Subcutaneous abdominal adipose tissue (tissue), 5 donors: ENCODE results near the gene RALGAPA1.
"Not testable (repeated sequence)": the region's sequence is repeated elsewhere in the genome, so short reads cannot be mapped to it uniquely, and the experiment has no call there.

Experiments
- H3K27ac ChIP-seq: one replicate; pipeline ENCODE4 v1.7.0; 2013; ENCODE audit warnings: low read depth, mild to moderate bottlenecking, inconsistent platforms, low read length, moderate library complexity
- H3K27me3 ChIP-seq, 5 donors: one replicate each; pipeline ENCODE4 v1.7.0; 2013; ENCODE audit warnings: low read length in 5 of 5, inconsistent platforms in 1 of 5; ENCODE audit not compliant: control insufficient read depth in 5 of 5, insufficient read depth in 4 of 5
- H3K36me3 ChIP-seq, 5 donors: one replicate each; pipeline ENCODE4 v1.7.0; 2013; ENCODE audit warnings: low read length in 5 of 5; ENCODE audit not compliant: control insufficient read depth in 5 of 5, insufficient read depth in 5 of 5
- H3K4me1 ChIP-seq, 5 donors: one replicate each; pipeline ENCODE4 v1.7.0; 2013; ENCODE audit warnings: low read length in 5 of 5, mild to moderate bottlenecking in 3 of 5, moderate library complexity in 1 of 5; ENCODE audit not compliant: control insufficient read depth in 5 of 5, insufficient read depth in 5 of 5
- H3K4me3 ChIP-seq, 5 donors: one replicate each; pipeline ENCODE4 v1.7.0; 2013; ENCODE audit warnings: low read length in 5 of 5, low read depth in 1 of 5
- H3K9ac ChIP-seq, 5 donors: one replicate each; pipeline ENCODE4 v1.7.0; 2013; ENCODE audit warnings: low read length in 5 of 5, mild to moderate bottlenecking in 4 of 5, moderate library complexity in 3 of 5
- H3K9me3 ChIP-seq, 5 donors: one replicate each; pipeline ENCODE4 v1.7.0; 2013; ENCODE audit warnings: low read length in 5 of 5; ENCODE audit not compliant: control insufficient read depth in 5 of 5
- donor health status: healthy.
- donor health status: healthy.
- donor health status: healthy.
- donor health status: healthy.
- donor health status: healthy.

Gene RALGAPA1

DNA sequence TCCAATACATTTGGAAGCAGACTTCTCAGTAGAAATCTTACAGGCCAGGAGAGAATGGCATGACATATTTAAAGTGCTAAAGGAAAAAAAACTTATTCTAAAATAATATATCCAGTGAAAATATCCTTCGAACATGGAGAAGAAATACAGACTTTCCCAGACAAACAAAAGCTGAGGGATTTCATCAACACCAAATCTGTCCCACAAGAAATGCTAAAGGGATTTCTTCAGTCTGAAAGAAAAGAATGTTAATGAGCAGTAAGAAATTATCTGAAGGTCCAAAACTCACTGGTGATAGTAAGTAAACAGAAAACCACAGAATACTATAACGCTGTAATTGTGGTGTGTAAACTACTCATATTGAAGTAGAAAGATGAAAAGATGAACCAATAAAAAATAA lies 171.2 kb downstream of the RALGAPA1 start:
- Histone ChIP-seq H3K36me3 (peaks cover 4 to 52% (median 30%) of the 10 kb centered on the region in 5 donors), H3K9me3 (peaks cover 0 to 4% (median 0%) of the 10 kb centered on the region in 5 donors), H3K4me3 (no peak overlapping the region), H3K27ac (no peak overlapping the region), H3K9ac (no peak overlapping the region), H3K27me3 (no peaks in the 10 kb centered on the region), H3K4me1 (no peaks in the 10 kb centered on the region)

DNA sequence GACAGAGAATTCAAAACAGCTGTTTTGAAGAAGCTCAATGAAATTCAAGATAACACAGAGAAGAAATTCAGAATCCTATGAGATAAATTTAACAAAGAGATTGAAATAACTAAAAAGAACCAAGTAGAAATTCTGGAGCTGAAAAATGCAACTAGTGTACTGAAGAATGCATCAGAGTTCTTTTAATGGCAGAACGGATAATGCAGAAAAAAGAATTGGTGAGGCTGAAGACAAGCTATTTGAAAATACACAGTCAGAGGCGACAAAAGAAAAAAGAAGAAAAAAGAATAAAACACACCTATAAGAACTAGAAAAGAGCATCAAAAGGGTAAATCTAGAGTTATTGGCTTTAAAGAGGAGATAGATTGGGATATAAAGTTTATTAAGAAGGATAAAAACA lies 171.8 kb downstream of the RALGAPA1 start:
- H3K36me3 ChIP-seq: peaks cover 4 to 48% (median 30%) of the 10 kb centered on the region in 5 donors
- no peak overlapping the region for H3K9ac ChIP-seq
- H3K27ac ChIP-seq: no peak overlapping the region
- no peaks in the 10 kb centered on the region for H3K27me3 ChIP-seq
- peaks cover 0 to 4% (median 0%) of the 10 kb centered on the region in 5 donors for H3K9me3 ChIP-seq
- no peaks in the 10 kb centered on the region for H3K4me1 ChIP-seq
- no peak overlapping the region for H3K4me3 ChIP-seq

DNA sequence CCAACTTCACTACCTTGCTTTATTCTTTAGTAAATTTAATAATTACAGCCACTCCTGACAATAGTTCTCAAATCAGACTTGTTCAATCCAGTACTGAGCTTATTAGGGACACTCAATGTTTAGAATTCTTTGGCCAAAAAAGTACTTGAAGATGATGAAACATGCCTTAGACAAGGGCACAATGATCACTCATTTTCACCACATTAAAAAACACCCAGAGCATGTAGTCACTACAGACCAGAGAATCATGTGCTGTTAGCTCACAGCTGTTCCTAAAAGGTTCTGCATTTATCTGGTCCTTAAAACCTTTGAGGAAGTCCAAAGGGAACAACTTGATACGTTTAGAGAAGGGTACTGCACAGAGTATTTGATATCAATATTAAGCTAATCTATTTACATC lies 176.4 kb downstream of the RALGAPA1 start:
- no peaks in the 10 kb centered on the region for H3K4me1 ChIP-seq
- H3K9ac ChIP-seq: no peak overlapping the region

DNA sequence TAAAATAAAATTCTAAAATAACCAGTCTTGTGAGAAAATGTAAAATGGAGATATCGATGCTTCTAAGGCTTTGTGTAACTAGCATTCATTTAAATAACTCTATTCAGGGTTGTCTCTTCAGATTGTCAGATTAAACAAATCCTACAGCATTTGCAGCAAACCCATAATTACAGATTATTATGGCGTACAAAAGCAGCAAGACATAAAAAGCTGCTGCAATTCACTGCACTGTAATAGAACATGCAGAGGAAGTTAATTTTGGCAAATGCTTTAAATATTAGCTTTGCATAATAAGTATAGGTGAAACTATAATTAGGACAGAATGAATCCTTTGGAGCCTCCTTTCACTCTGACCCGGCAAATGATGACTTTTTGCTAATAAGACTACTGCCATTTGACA lies 176.8 kb downstream of the RALGAPA1 start:
- Histone ChIP-seq H3K4me3 (no peak overlapping the region), H3K9me3 (no peaks in the 10 kb centered on the region), H3K36me3 (peaks cover 4 to 27% (median 19%) of the 10 kb centered on the region in 5 donors), H3K27ac (no peak overlapping the region), H3K9ac (no peak overlapping the region), H3K27me3 (no peaks in the 10 kb centered on the region), H3K4me1 (no peaks in the 10 kb centered on the region)

More for the DNA sequence above, 176.4 kb downstream of the RALGAPA1 start:
- Histone ChIP-seq H3K36me3 (peaks cover 4 to 31% (median 20%) of the 10 kb centered on the region in 5 donors), H3K9me3 (no peaks in the 10 kb centered on the region), H3K4me3 (no peak overlapping the region), H3K27me3 (no peaks in the 10 kb centered on the region), H3K27ac (no peak overlapping the region)

DNA sequence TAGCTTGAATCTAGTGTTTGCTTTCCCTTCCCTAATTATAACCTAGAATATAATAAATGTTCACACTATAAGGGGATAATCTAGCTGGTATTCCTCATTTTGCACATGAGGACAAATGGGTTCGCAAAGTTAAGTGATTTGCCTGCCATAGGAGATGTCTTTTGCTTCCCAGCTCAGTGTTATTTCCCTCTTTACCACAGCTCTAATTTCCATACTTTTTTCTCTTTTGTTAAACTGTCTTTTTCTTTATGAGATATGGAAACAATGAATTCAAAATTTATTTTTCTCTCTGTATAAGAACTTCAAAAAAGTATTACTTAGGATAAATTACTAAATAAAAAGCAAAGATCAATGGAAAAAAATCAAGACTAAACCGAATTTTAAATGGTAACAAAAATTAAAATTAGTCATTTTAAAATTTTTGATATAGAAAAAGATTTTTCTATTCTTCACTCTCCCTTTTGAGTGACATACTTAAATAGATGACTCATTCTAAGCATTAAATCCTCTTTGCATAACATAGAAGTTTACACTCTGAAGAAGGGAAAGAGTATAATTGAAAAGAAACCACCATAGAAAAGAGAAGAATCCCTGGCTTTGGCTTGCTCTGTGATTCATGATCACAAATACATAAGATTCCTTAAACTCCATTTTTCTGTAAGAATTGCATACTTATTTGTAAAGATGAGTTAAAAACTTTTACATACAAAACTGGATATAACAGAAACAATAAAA lies 177.9 kb downstream of the RALGAPA1 start:
- H3K9ac ChIP-seq: no peak overlapping the region
- no peak overlapping the region for H3K27ac ChIP-seq
- H3K9me3 ChIP-seq: no peaks in the 10 kb centered on the region
- H3K4me3 ChIP-seq: no peak overlapping the region
- peaks cover 4 to 27% (median 16%) of the 10 kb centered on the region in 5 donors for H3K36me3 ChIP-seq
- H3K4me1 ChIP-seq: no peaks in the 10 kb centered on the region
- H3K27me3 ChIP-seq: no peaks in the 10 kb centered on the region

DNA sequence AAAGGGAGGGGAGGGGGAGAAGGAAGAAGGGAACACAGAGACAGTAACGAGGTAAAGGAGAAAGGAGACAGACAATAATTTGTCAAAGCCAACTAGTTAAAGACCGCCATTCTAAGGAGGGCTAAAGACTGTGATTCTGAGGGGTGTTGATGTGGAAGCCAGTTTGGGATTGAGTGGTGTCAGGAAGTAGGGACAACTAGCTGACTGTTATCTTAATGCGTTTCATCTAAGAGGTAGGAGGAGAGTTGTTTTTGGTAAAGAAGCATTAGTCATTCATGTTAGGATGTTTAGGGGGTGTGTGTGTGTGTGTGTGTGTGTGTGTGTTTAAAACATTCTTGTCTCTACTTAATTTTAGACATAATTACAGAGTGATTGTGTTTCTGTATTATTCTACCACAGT lies 180.1 kb downstream of the RALGAPA1 start:
- Histone ChIP-seq H3K4me1 (no peaks in the 10 kb centered on the region), H3K27me3 (no peaks in the 10 kb centered on the region), H3K9me3 (no peaks in the 10 kb centered on the region), H3K36me3 (peaks cover 3 to 33% (median 14%) of the 10 kb centered on the region in 5 donors), H3K4me3 (no peak overlapping the region), H3K9ac (no peak overlapping the region), H3K27ac (no peak overlapping the region)

DNA sequence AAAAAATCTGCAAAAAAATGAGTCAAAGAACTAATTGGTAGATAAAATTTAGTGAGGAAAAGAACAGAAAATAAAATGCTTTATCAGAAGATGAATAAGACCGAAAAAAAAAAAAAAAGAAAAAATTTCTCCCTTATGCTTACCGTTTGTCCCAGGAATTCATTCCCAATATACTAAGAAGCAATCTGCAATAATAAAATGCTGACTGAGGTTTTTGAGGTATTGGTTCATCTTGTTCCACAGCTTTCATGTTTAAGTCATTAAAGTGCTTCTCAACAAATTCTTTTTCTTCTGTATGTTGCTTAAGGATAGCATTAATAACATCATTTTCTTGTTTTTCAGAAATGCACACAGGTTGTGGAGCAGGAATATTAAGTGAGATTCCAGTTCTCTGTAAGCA lies 182.1 kb downstream of the RALGAPA1 start:
- not testable (repeated sequence) for H3K4me3 ChIP-seq, H3K9ac ChIP-seq, H3K9me3 ChIP-seq, H3K27ac ChIP-seq, H3K27me3 ChIP-seq, H3K4me1 ChIP-seq
- H3K36me3 ChIP-seq: peaks cover 3 to 22% (median 12%) of the 10 kb centered on the region in 5 donors

DNA sequence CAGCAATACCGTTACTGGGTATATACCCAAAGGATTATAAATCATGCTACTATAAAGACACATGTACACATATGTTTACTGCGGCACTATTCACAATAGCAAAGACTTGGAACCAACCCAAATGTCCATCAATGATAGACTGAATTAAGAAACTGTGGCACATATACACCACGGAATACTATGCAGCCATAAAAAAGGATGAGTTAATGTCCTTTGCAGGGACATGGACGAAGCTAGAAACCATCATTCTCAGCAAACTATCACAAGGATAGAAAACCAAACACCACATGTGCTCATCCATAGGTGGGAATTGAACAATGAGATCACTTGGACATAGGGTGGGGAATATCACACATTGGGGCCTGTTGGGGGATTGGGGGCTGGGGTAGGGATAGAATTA lies 187.1 kb downstream of the RALGAPA1 start:
- not testable (repeated sequence) for H3K4me1 ChIP-seq, H3K9me3 ChIP-seq, H3K4me3 ChIP-seq, H3K27ac ChIP-seq, H3K9ac ChIP-seq, H3K27me3 ChIP-seq
- peaks cover 1 to 18% (median 8%) of the 10 kb centered on the region in 5 donors for H3K36me3 ChIP-seq

DNA sequence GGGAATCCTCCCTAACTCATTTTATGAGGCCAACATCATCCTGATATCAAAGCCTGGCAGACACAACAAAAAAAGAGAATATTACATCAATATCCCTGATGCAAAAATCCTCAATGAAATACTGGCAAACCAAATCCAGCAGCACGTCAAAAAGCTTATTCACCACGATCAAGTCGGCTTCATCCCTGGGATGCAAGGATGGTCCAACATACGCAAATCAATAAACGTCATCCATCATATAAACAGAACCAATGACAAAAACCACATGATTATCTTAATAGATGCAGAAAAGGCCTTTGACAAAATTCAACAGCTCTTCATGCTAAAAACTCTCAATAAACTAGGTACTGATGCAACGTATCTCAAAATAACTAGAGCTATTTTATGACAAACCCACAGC lies 189.1 kb downstream of the RALGAPA1 start:
- not testable (repeated sequence) for H3K9me3 ChIP-seq, H3K27me3 ChIP-seq, H3K4me1 ChIP-seq, H3K9ac ChIP-seq, H3K27ac ChIP-seq, H3K4me3 ChIP-seq, H3K36me3 ChIP-seq

DNA sequence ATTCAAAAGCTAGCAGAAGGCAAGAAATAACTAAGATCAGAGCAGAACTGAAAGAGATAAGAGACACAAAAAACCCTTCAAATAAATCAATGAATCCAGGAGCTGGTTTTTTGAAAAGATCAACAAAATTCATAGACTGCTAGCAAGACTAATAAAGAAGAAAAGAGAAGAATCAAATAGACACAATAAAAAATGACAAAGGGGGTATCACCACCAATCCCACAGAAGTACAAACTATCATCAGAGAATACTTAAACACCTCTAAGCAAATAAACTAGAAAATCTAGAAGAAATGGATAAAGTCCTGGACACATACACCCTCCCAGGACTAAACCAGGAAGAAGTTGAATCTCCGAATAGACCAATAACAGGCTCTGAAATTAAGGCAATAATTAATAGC lies 189.6 kb downstream of the RALGAPA1 start:
- not testable (repeated sequence) for H3K9ac ChIP-seq, H3K4me3 ChIP-seq, H3K9me3 ChIP-seq, H3K27ac ChIP-seq, H3K36me3 ChIP-seq, H3K27me3 ChIP-seq, H3K4me1 ChIP-seq
